ENCODE data around the gene SLC39A11. TPM values are rescaled to one million over a fixed set of nuclear protein-coding genes. Genes with fewer than 3 reads are reported as not detected.

The SLC39A11 gene
- total RNA-seq, 1 experiment from 2014 or later: 15.8 TPM

GRCh38 chr17:72838581-72838980 is 253.9 kb downstream of the SLC39A11 start:
- TF ChIP-seq CTCF (IDR thresholded peaks at IDR 0.05; ENCODE audit: unreplicated experiment): no peak
- no peak overlapping the region for H3K27ac Mint-ChIP-seq (ENCODE audit: low read depth, unreplicated experiment)
- no TSS peak for BruUV-seq (replicated peaks)
- no peak for DNase-seq (ENCODE audit: unreplicated experiment)
- no peaks in the 10 kb centered on the region for H3K27me3 Mint-ChIP-seq (ENCODE audit: insufficient read depth, unreplicated experiment)
- no peaks in the 10 kb centered on the region for H3K36me3 Mint-ChIP-seq (ENCODE audit: insufficient read depth, unreplicated experiment)
- POLR2A ChIA-PET: no interaction called here
- CTCF ChIA-PET: no interaction called here
- no peaks in the 10 kb centered on the region for H3K9me3 Mint-ChIP-seq (ENCODE audit: unreplicated experiment)
- no peak overlapping the region for H3K4me3 Mint-ChIP-seq (ENCODE audit: unreplicated experiment)
- no peaks in the 10 kb centered on the region for H3K4me1 Mint-ChIP-seq (ENCODE audit: insufficient read depth, unreplicated experiment)
- intact Hi-C loops (cut with micrococcal nuclease): no loop called here

DNA sequence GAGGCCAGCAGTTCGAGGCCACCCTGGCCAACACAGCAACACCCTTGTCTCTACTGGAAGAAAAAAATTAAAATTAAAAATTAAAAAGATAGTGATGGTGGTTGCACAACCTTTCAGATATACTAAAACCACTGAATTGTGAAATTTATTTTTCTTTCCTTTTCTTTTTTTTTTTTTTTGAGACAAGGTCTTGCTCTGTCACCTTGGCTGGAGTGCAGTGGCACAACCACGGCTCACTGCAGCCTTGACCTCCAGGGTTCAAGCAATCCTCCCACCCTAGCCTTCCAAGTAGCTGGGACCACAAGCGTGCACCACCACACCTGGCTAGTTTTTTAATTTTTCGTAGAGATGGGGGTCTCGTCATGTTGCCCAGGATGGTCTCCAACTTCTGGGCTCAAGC is 254.4 kb downstream of the SLC39A11 start:
- CTCF ChIA-PET: no interaction called here
- Mint-ChIP-seq H3K4me3 (ENCODE audit: unreplicated experiment) (no peak overlapping the region), H3K27me3 (ENCODE audit: insufficient read depth, unreplicated experiment) (no peaks in the 10 kb centered on the region), H3K4me1 (ENCODE audit: insufficient read depth, unreplicated experiment) (no peaks in the 10 kb centered on the region), H3K36me3 (ENCODE audit: insufficient read depth, unreplicated experiment) (no peaks in the 10 kb centered on the region), H3K9me3 (ENCODE audit: unreplicated experiment) (no peaks in the 10 kb centered on the region), H3K27ac (ENCODE audit: low read depth, unreplicated experiment) (no peak overlapping the region)
- no TSS peak for BruUV-seq (replicated peaks)
- no peak for DNase-seq (ENCODE audit: unreplicated experiment)
- intact Hi-C loops (cut with micrococcal nuclease): no loop called here
- TF ChIP-seq CTCF (IDR thresholded peaks at IDR 0.05; ENCODE audit: unreplicated experiment): no peak
- POLR2A ChIA-PET: no interaction called here

DNA sequence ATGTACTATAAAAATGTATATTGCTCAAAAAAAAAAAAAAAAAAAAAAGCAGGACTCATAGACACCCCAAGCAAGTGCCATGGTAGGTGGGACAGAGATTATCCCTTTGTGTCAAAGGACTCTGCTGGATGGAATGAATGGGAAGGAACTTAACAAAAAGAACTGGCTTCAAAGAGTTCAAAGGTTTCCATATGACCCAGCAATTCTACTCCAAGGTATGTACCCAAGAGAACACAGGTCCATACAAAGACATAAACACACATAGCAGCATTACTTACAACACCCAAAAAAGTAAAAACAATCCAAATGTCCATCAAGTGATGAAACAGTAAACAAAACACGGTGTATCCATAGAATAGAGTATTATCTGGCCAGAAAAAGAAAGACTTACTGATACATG is 255.2 kb downstream of the SLC39A11 start:
- no peak for TF ChIP-seq CTCF (IDR thresholded peaks at IDR 0.05; ENCODE audit: unreplicated experiment)
- no TSS peak for BruUV-seq (replicated peaks)
- intact Hi-C loops (cut with micrococcal nuclease): no loop called here
- Mint-ChIP-seq H3K9me3 (ENCODE audit: unreplicated experiment) (no peaks in the 10 kb centered on the region), H3K36me3 (ENCODE audit: insufficient read depth, unreplicated experiment) (no peaks in the 10 kb centered on the region), H3K27me3 (ENCODE audit: insufficient read depth, unreplicated experiment) (no peaks in the 10 kb centered on the region), H3K27ac (ENCODE audit: low read depth, unreplicated experiment) (no peak overlapping the region), H3K4me1 (ENCODE audit: insufficient read depth, unreplicated experiment) (no peaks in the 10 kb centered on the region), H3K4me3 (ENCODE audit: unreplicated experiment) (no peak overlapping the region)
- POLR2A ChIA-PET: no interaction called here
- CTCF ChIA-PET: no interaction called here
- DNase-seq (ENCODE audit: unreplicated experiment): no peak

DNA sequence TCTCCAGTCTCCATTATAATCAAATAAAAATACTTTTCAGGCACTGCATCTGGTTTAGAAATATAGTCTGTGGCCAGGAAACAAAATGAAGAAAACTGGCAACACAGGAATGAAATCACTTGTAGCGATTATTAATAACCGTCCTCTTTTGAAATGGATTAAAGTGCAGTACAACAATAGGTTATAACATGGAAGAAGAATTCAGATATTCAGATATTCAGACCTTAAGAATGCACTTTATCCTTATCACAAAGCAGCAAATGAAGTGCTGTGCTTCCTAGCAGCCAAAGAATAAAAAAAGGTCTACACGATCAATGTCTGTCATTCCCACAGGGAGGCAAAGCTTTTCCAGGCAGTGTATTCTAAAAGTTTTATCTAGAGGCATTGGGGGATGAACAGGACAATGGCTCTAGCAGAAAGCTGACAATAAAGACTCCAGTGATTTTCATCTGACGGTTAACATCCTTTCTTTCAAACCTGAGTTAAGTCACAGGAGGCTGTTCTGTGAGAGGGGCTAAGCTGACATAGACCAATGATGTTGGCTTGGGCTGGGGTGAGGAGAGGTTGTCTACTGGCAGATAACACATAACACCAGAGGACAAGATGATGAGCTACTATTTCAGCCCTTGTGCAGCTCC is 259.2 kb downstream of the SLC39A11 start:
- ChIA-PET CTCF (interaction anchor here (0.7 kb wide), 1 partner anchor 42 kb away, joined by 4 read pairs; no protein-coding TSS in a partner anchor), POLR2A (no interaction called here)
- TF ChIP-seq CTCF (IDR thresholded peaks at IDR 0.05; ENCODE audit: unreplicated experiment): no peak
- no peaks in the 10 kb centered on the region for H3K4me1 Mint-ChIP-seq (ENCODE audit: insufficient read depth, unreplicated experiment)
- H3K4me3 Mint-ChIP-seq (ENCODE audit: unreplicated experiment): no peak overlapping the region
- H3K27ac Mint-ChIP-seq (ENCODE audit: low read depth, unreplicated experiment): no peak overlapping the region
- intact Hi-C loops (cut with micrococcal nuclease): no loop called here
- no TSS peak for BruUV-seq (replicated peaks)
- DNase-seq (ENCODE audit: unreplicated experiment): no peak
- H3K9me3 Mint-ChIP-seq (ENCODE audit: unreplicated experiment): no peaks in the 10 kb centered on the region
- no peaks in the 10 kb centered on the region for H3K27me3 Mint-ChIP-seq (ENCODE audit: insufficient read depth, unreplicated experiment)
- no peaks in the 10 kb centered on the region for H3K36me3 Mint-ChIP-seq (ENCODE audit: insufficient read depth, unreplicated experiment)
